GM12878 (cell line): ENCODE measurements around the gene SV2B. TPM values are rescaled to one million over a fixed set of nuclear protein-coding genes. Genes with fewer than 3 reads are reported as not detected.

ENCODE experiments used
- ATAC-seq: fragments of 200-7000 bp; cut with Tn5 transposase; 3 replicates; pipeline ENCODE4 v1.9.1; 2020; ENCODE audit warnings: mild to moderate bottlenecking, moderate library complexity
- BruUV-seq: library from RNA; stranded (reverse); fragments of 400-500 nt; replicated peaks from 2 replicates; lab custom pipeline; 2021; lab: Mats Ljungman, UMichigan
- CTCF ChIA-PET: fragments of 300-600 bp; sonication (Branson Sonifier 250); formaldehyde crosslinking; extraction: SDS; loops from one replicate; lab custom pipeline; 2021; ENCODE audit warnings: inconsistent platforms; lab: Yijun Ruan, JAX
- POLR2A ChIA-PET: fragments of 350-600 bp; formaldehyde crosslinking; extraction: SDS; loops from one replicate; lab custom pipeline; 2021; ENCODE audit warnings: inconsistent platforms; lab: Charles Lee
- RAD21 ChIA-PET: fragments of 300-600 bp; sonication (Branson Sonifier 250); formaldehyde crosslinking; loops from one replicate; lab custom pipeline; 2023; ENCODE audit warnings: antibody characterized with exemption; ENCODE audit not compliant: unreplicated experiment; lab: Charles Lee
- SMC1A ChIA-PET: fragments of 300-600 bp; sonication (Branson Sonifier 250); formaldehyde crosslinking; loops from one replicate; lab custom pipeline; 2023; ENCODE audit not compliant: unreplicated experiment, uncharacterized antibody; lab: Charles Lee
- DNase-seq: peaks from one replicate; pipeline ENCODE4 v3.0.0-alpha.2; 2011; ENCODE audit warnings: low read depth, low spot score
- FAIRE-seq: peaks from 3 replicates; lab custom pipeline; 2011; peaks lifted over from hg19 to GRCh38; lab: Jason Lieb, UNC
- H2AFZ ChIP-seq: 2 replicates; pipeline ENCODE4 v1.6.0; 2011; ENCODE audit warnings: low read depth, low read length, control low read depth; ENCODE audit not compliant: control insufficient read depth
- H3K27ac ChIP-seq: 2 replicates; pipeline ENCODE4 v1.5.1; 2011; ENCODE audit warnings: control low read depth; ENCODE audit not compliant: control insufficient read depth, insufficient read depth
- H3K27me3 ChIP-seq, 2 experiments: replicated peaks in 1 of 2; 2 replicates each; pipeline versions ENCODE4 v1.6.0 to v1.6.1; 2011; ENCODE audit warnings: low read length in 1 of 2; ENCODE audit not compliant: control insufficient read depth in 2 of 2, insufficient read depth in 2 of 2
- H3K36me3 ChIP-seq, 2 experiments: 2 replicates each; pipeline ENCODE4 v1.5.1; 2011; ENCODE audit warnings: low read length in 1 of 2; ENCODE audit not compliant: control insufficient read depth in 2 of 2, insufficient read depth in 2 of 2
- H3K4me1 ChIP-seq: 2 replicates; pipeline ENCODE4 v1.6.1; 2011; ENCODE audit warnings: mild to moderate bottlenecking, low read length, moderate library complexity, mixed read lengths; ENCODE audit not compliant: control insufficient read depth, insufficient read depth
- H3K4me2 ChIP-seq: 2 replicates; pipeline ENCODE4 v1.6.0; 2011; ENCODE audit warnings: control low read depth; ENCODE audit not compliant: control insufficient read depth, insufficient read depth
- H3K4me3 ChIP-seq: fragments of 200-600 bp; sonication (generic); 2 replicates; pipeline ENCODE4 v1.5.1; 2016
- H3K79me2 ChIP-seq: 2 replicates; pipeline ENCODE4 v1.6.0; 2011; ENCODE audit warnings: low read length; ENCODE audit not compliant: control insufficient read depth, insufficient read depth
- H3K9ac ChIP-seq: 2 replicates; pipeline ENCODE4 v1.8.0; 2011; ENCODE audit warnings: low read length, control low read depth, mixed read lengths; ENCODE audit not compliant: control insufficient read depth, insufficient read depth
- H3K9me3 ChIP-seq: replicated peaks from 3 replicates; pipeline ENCODE4 v1.5.1; 2011; ENCODE audit warnings: mild to moderate bottlenecking, low read length; ENCODE audit not compliant: control insufficient read depth, insufficient read depth
- H4K20me1 ChIP-seq: 2 replicates; pipeline ENCODE4 v1.6.0; 2011; ENCODE audit not compliant: control insufficient read depth, insufficient read depth
- CEBPB ChIP-seq, 2 experiments: fragments of 150-350 bp in 1 of 2; IDR thresholded peaks; 2 replicates each; pipeline ENCODE4 v1.6.1; 2012 to 2014; ENCODE audit warnings: low read depth in 2 of 2, low read length in 2 of 2, borderline replicate concordance in 1 of 2, inconsistent platforms in 1 of 2
- CHD1 ChIP-seq: IDR thresholded peaks from 2 replicates; pipeline ENCODE4 v1.6.1; 2012; ENCODE audit warnings: low read depth, low read length, improper control_type of control experiment
- ETV6 ChIP-seq, 2 experiments: fragments of 450-650 bp in 1 of 2; IDR thresholded peaks in 1 of 2; conservative IDR thresholded peaks in 1 of 2; 2 replicates each; pipeline ENCODE4 v1.6.1; 2014; ENCODE audit warnings: antibody characterized with exemption in 1 of 2, borderline replicate concordance in 1 of 2, low read depth in 1 of 2, mild to moderate bottlenecking in 1 of 2, moderate library complexity in 1 of 2
- GATAD2B ChIP-seq: fragments of 450-650 bp; conservative IDR thresholded peaks from 2 replicates; pipeline ENCODE4 v1.6.1; 2017; ENCODE audit warnings: low read depth, mild to moderate bottlenecking, moderate library complexity
- HDAC6 ChIP-seq: fragments of 200-600 bp; sonication (generic); IDR thresholded peaks from one replicate; pipeline ENCODE4 v1.8.0; 2017; ENCODE audit warnings: antibody characterized with exemption; ENCODE audit not compliant: unreplicated experiment
- POLR2AphosphoS2 ChIP-seq: IDR thresholded peaks from 2 replicates; pipeline ENCODE4 v1.6.1; 2011; ENCODE audit warnings: low read depth, mild to moderate bottlenecking, low read length, improper control_type of control experiment, moderate library complexity
- RUNX3 ChIP-seq: IDR thresholded peaks from 2 replicates; pipeline ENCODE4 v1.6.1; 2012; ENCODE audit warnings: low read length, inconsistent platforms
- SREBF1 ChIP-seq: IDR thresholded peaks from 2 replicates; pipeline ENCODE4 v1.6.1; 2012; ENCODE audit warnings: mild to moderate bottlenecking, low read length
- TCF12 ChIP-seq: IDR thresholded peaks from 2 replicates; pipeline ENCODE4 v1.6.1; 2011; ENCODE audit warnings: low read depth, mild to moderate bottlenecking, low read length
- ZNF687 ChIP-seq: fragments of 450-650 bp; IDR thresholded peaks from 2 replicates; pipeline ENCODE4 v1.6.1; 2017; ENCODE audit warnings: mild to moderate bottlenecking, moderate library complexity
- WGBS: methylation state at CpG from one replicate; pipeline ENCODE4 v1.1.6; 2016; ENCODE audit warnings: low lambda C conversion rate; ENCODE audit not compliant: insufficient replicate concordance, insufficient coverage; ENCODE audit errors: missing lambda C conversion rate; 5-methylcytosine and 5-hydroxymethylcytosine counted together
- in situ Hi-C: fragments of 300-500 bp; cut with MboI; formaldehyde crosslinking; loops from 9 replicates; pipeline ENCODE4 v1.14.3; 2018; ENCODE audit warnings: mixed read lengths
- intact Hi-C: fragments of 100-400 bp; cut with micrococcal nuclease; formaldehyde crosslinking; loops from one replicate; pipeline ENCODE4 v1.14.2; 2022; ENCODE audit not compliant: unreplicated experiment
- polyA plus RNA-seq, 11 experiments: library from polyadenylated mRNA; depleted of rRNA in 4 of 11; unstranded in 6 of 11; stranded (reverse) in 5 of 11; fragments of >200 nt; fragmentation: Nextera tagmentation in 4 of 11; fragmentation: Illumina TruSeq in 1 of 11; extraction: Ambion mirVana in 4 of 11; extraction: Trizol in 1 of 11; gene quantifications; 1 replicate in 1 of 11; 2 replicates in 10 of 11; pipeline versions ENCODE4 v1.2.1 to v1.2.3, GENCODE V29; 2011 to 2016; ENCODE audit warnings: inconsistent platforms in 2 of 11, missing spikeins in 2 of 11, low read depth in 1 of 11
- total RNA-seq, 4 experiments: library from RNA; depleted of rRNA in 3 of 4; stranded (reverse); fragments of >200 nt in 3 of 4; fragmentation: Illumina TruSeq in 1 of 4; extraction: Trizol in 1 of 4; gene quantifications; 2 replicates each; pipeline versions ENCODE4 v1.2.1 to v1.2.3, GENCODE V29; 2013 to 2021
- TF ChIP-seq, protein P1 (sequence below): fragments of 450-650 bp; conservative IDR thresholded peaks from 2 replicates; pipeline ENCODE4 v1.6.1; 2017; ENCODE audit warnings: mild to moderate bottlenecking, moderate library complexity

SV2B gene
- total and polyA plus RNA-seq, 10 of the 15 experiments (the other 5 are each of a cell fraction or from before 2014, with no cell fraction given), result 0.03 to 1.7 (median 1.3) TPM

- Histone ChIP-seq H3K4me1 (no peaks in the 10 kb centered on the region; the same call in 1 of the 2 replicates), H4K20me1 (no peaks in the 10 kb centered on the region), H3K27ac (no peak overlapping the region), H3K36me3 (no peaks in the 10 kb centered on the region), H2AFZ (no peak overlapping the region), H3K9me3 (peaks cover 3% of the 10 kb centered on the region), H3K4me3 (no peak overlapping the region), H3K79me2 (no peaks in the 10 kb centered on the region), H3K4me2 (no peak overlapping the region), H3K27me3 (no peaks in the 10 kb centered on the region), H3K9ac (no peak overlapping the region)
- CTCF ChIA-PET, result interaction anchor here (1.7 kb wide), 1 partner anchor 18 kb away, joined by 3 read pairs; no protein-coding TSS in a partner anchor
- no peak for DNase-seq
- no TSS peak for BruUV-seq
- SMC1A ChIA-PET, result interaction anchor here (1.0 to 1.8 kb wide), 4 partner anchors 8 to 37 kb away, joined by 3 to 5 read pairs (median 4); no protein-coding TSS in a partner anchor
- intact Hi-C loops (no loop called here), in situ Hi-C loops (no loop called here)
- POLR2A ChIA-PET, result no interaction called here
- no peak for TF ChIP-seq POLR2AphosphoS2
- TF ChIP-seq ETV6 (conservative IDR thresholded peaks at IDR 0.05 in 1 of 2, IDR thresholded peaks at IDR 0.05 in 1 of 2; ENCODE audit: borderline replicate concordance in 1 of 2, low read depth in 1 of 2), result no peak
- no peak for ATAC-seq
- RAD21 ChIA-PET, result no interaction called here
- 48% methylated on average over 1 of the region's 1 CpG for WGBS
- FAIRE-seq, result no peak
Measured at GRCh38 chr15:91122296-91122695, 22.2 kb downstream of the SV2B start.

GRCh38 chr15:91124132-91124531 is 24.1 kb downstream of the SV2B start:
- POLR2A ChIA-PET, result no interaction called here
- no peak overlapping the region for H3K27ac ChIP-seq
- no peak for ATAC-seq
- no peak overlapping the region for H3K9ac ChIP-seq
- no peak for FAIRE-seq
- intact Hi-C loops, result no loop called here
- no peak overlapping the region for H3K4me2 ChIP-seq
- SMC1A ChIA-PET, result interaction anchor here (0.8 to 1.0 kb wide), 2 partner anchors 18 to 33 kb away, joined by 3 read pairs; no protein-coding TSS in a partner anchor
- in situ Hi-C loops, result no loop called here
- 5% methylated on average over 5 of the region's 5 CpGs for WGBS
- H3K36me3 ChIP-seq, result no peaks in the 10 kb centered on the region
- CTCF ChIA-PET, result no interaction called here
- BruUV-seq, result no TSS peak
- H3K9me3 ChIP-seq, result no peaks in the 10 kb centered on the region; the same call in 2 of the 3 replicates
- peaks cover 5% of the 10 kb centered on the region for H3K4me1 ChIP-seq
- H4K20me1 ChIP-seq, result no peaks in the 10 kb centered on the region
- H3K4me3 ChIP-seq, result no peak overlapping the region
- RAD21 ChIA-PET, result no interaction called here
- H3K79me2 ChIP-seq, result no peaks in the 10 kb centered on the region
- H3K27me3 ChIP-seq, result no peaks in the 10 kb centered on the region
- no peak for DNase-seq
- peak overlapping the region; percentile 9 for H2AFZ ChIP-seq
- TF ChIP-seq, protein P1, sequence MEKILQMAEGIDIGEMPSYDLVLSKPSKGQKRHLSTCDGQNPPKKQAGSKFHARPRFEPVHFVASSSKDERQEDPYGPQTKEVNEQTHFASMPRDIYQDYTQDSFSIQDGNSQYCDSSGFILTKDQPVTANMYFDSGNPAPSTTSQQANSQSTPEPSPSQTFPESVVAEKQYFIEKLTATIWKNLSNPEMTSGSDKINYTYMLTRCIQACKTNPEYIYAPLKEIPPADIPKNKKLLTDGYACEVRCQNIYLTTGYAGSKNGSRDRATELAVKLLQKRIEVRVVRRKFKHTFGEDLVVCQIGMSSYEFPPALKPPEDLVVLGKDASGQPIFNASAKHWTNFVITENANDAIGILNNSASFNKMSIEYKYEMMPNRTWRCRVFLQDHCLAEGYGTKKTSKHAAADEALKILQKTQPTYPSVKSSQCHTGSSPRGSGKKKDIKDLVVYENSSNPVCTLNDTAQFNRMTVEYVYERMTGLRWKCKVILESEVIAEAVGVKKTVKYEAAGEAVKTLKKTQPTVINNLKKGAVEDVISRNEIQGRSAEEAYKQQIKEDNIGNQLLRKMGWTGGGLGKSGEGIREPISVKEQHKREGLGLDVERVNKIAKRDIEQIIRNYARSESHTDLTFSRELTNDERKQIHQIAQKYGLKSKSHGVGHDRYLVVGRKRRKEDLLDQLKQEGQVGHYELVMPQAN, result no peak
- no peak for TF ChIP-seq HDAC6
- TF ChIP-seq ZNF687, result no peak
- no peak for TF ChIP-seq CHD1
- TF ChIP-seq CEBPB (IDR thresholded peaks at IDR 0.05; ENCODE audit: borderline replicate concordance in 1 of 2, low read depth in 2 of 2, low read length in 2 of 2), result no peak
- no peak for TF ChIP-seq TCF12
- TF ChIP-seq RUNX3, result 0 out of 2 replicates have a peak, but pooled peaks have one; percentile 4
- TF ChIP-seq SREBF1, result no peak
- TF ChIP-seq GATAD2B, result no peak
